ENCODE data around the gene C4orf54. TPM values are rescaled to one million over a fixed set of nuclear protein-coding genes. Genes with fewer than 3 reads are reported as not detected.

C4orf54 gene
- polyA plus RNA-seq, 1 donor from 2014 or later = not detected

- H3K9me2 ChIP-seq (ENCODE audit: insufficient read depth, low read length) = no peaks in the 10 kb centered on the region
- no peak overlapping the region for H3K9ac ChIP-seq (ENCODE audit: low read length)
- H3K4me2 ChIP-seq (ENCODE audit: low read length) = no peak overlapping the region
- no peaks in the 10 kb centered on the region for H3K36me3 ChIP-seq (ENCODE audit: insufficient read depth, low read length)
- no peak overlapping the region for H2AFZ ChIP-seq (ENCODE audit: low read depth, low read length)
- no peaks in the 10 kb centered on the region for H3K79me2 ChIP-seq (replicated peaks; ENCODE audit: insufficient read depth, low read length)
- H3K27me3 ChIP-seq (ENCODE audit: insufficient read depth, low read depth, low read length) = no peaks in the 10 kb centered on the region
- no peaks in the 10 kb centered on the region for H3F3A ChIP-seq (ENCODE audit: insufficient read depth, low read length, poor library complexity, severe bottlenecking)
- H3K4me3 ChIP-seq (ENCODE audit: low read length) = no peak overlapping the region
- TF ChIP-seq EP300 (conservative IDR thresholded peaks at IDR 0.05; ENCODE audit: poor library complexity, severe bottlenecking) (no peak), RAD21 (conservative IDR thresholded peaks at IDR 0.05) (no peak), MXI1 (conservative IDR thresholded peaks at IDR 0.05; ENCODE audit: poor library complexity, severe bottlenecking) (no peak), EZH2 (IDR thresholded peaks at IDR 0.05; ENCODE audit: borderline replicate concordance, insufficient read depth, low read length, poor library complexity, severe bottlenecking) (no peak), REST (IDR thresholded peaks at IDR 0.05; ENCODE audit: borderline replicate concordance) (no peak), SMC3 (conservative IDR thresholded peaks at IDR 0.05; ENCODE audit: poor library complexity) (no peak), TAF1 (IDR thresholded peaks at IDR 0.05; ENCODE audit: low read depth) (no peak), POLR2AphosphoS5 (IDR thresholded peaks at IDR 0.05) (no peak), CTCF (IDR thresholded peaks at IDR 0.05; ENCODE audit: poor library complexity, severe bottlenecking) (no peak)
- H3K27ac ChIP-seq (ENCODE audit: low read length) = no peak overlapping the region
- no peaks in the 10 kb centered on the region for H4K20me1 ChIP-seq (ENCODE audit: insufficient read depth)
- H3K9me3 ChIP-seq (ENCODE audit: low read length) = no peaks in the 10 kb centered on the region
These were observed 42.3 kb downstream of the C4orf54 start for GRCh38 chr4:99615170-99615820.

DNA sequence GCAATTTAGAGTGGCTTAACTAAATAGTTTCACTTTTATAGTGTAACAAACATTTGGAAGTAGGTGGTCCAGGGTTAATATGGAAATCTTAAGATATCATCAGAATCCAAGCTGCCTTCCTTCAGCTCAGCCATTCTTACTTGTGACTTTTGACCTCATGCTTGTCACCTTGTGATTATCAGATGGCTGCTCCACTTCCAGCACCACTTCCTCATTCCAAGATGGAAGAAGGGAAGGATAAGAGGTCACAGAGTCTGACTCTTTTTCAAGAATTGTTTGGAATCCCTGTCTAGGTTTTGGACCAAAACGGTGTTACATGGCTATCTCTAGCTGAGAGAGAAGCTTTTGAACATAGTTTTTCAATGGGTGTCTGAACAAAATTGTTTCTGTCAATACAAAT is 43.1 kb downstream of the C4orf54 start:
- H3K79me2 ChIP-seq (replicated peaks; ENCODE audit: insufficient read depth, low read length) = no peaks in the 10 kb centered on the region
- no peaks in the 10 kb centered on the region for H3K9me3 ChIP-seq (ENCODE audit: low read length)
- H3K4me3 ChIP-seq (ENCODE audit: low read length) = no peak overlapping the region
- no peak overlapping the region for H3K9ac ChIP-seq (ENCODE audit: low read length)
- no peak overlapping the region for H2AFZ ChIP-seq (ENCODE audit: low read depth, low read length)
- H3K27ac ChIP-seq (ENCODE audit: low read length) = no peak overlapping the region
- no peaks in the 10 kb centered on the region for H3F3A ChIP-seq (ENCODE audit: insufficient read depth, low read length, poor library complexity, severe bottlenecking)
- H3K27me3 ChIP-seq (ENCODE audit: insufficient read depth, low read depth, low read length) = no peaks in the 10 kb centered on the region
- TF ChIP-seq REST (IDR thresholded peaks at IDR 0.05; ENCODE audit: borderline replicate concordance) (no peak), RAD21 (conservative IDR thresholded peaks at IDR 0.05) (no peak), SMC3 (conservative IDR thresholded peaks at IDR 0.05; ENCODE audit: poor library complexity) (no peak), EP300 (conservative IDR thresholded peaks at IDR 0.05; ENCODE audit: poor library complexity, severe bottlenecking) (no peak), POLR2AphosphoS5 (IDR thresholded peaks at IDR 0.05) (no peak)
- H4K20me1 ChIP-seq (ENCODE audit: insufficient read depth) = no peaks in the 10 kb centered on the region
- no peaks in the 10 kb centered on the region for H3K36me3 ChIP-seq (ENCODE audit: insufficient read depth, low read length)
- H3K9me2 ChIP-seq (ENCODE audit: insufficient read depth, low read length) = no peaks in the 10 kb centered on the region
- H3K4me2 ChIP-seq (ENCODE audit: low read length) = no peak overlapping the region
